H9 (cell line): ENCODE measurements around the gene ENOX1. TPM values are rescaled to one million over a fixed set of nuclear protein-coding genes. Genes with fewer than 3 reads are reported as not detected.

Experiments
- DNase-seq: peaks from one replicate; pipeline ENCODE4 v3.0.0-alpha.2; 2017
- H2AFZ ChIP-seq: one replicate; pipeline ENCODE4 v1.6.1; 2013; ENCODE audit warnings: mild to moderate bottlenecking, low read length, control low read depth, moderate library complexity
- H2AK5ac ChIP-seq: 2 replicates; pipeline ENCODE4 v1.6.1; 2013; ENCODE audit warnings: low read length, control low read depth, mixed read lengths; ENCODE audit not compliant: insufficient read length
- H2BK120ac ChIP-seq: one replicate; pipeline ENCODE4 v1.6.1; 2013; ENCODE audit warnings: low read depth, mild to moderate bottlenecking, low read length, control low read depth, inconsistent platforms; ENCODE audit not compliant: poor library complexity, severe bottlenecking
- H2BK12ac ChIP-seq: 2 replicates; pipeline ENCODE4 v1.6.1; 2013; ENCODE audit warnings: low read length, control low read depth, mixed read lengths, low read depth; ENCODE audit not compliant: insufficient read length
- H2BK15ac ChIP-seq: 2 replicates; pipeline ENCODE4 v1.6.1; 2013; ENCODE audit warnings: low read depth, low read length, control low read depth
- H2BK20ac ChIP-seq: one replicate; pipeline ENCODE4 v1.6.1; 2013; ENCODE audit warnings: low read depth, mild to moderate bottlenecking, low read length, control low read depth, inconsistent platforms; ENCODE audit not compliant: poor library complexity, severe bottlenecking
- H2BK5ac ChIP-seq: 2 replicates; pipeline ENCODE4 v1.6.1; 2013; ENCODE audit warnings: low read length, control low read depth, mixed read lengths; ENCODE audit not compliant: insufficient read length
- H3K14ac ChIP-seq: 2 replicates; pipeline ENCODE4 v1.6.1; 2013; ENCODE audit warnings: low read length, control low read depth; ENCODE audit not compliant: insufficient read depth
- H3K18ac ChIP-seq: 2 replicates; pipeline ENCODE4 v1.6.1; 2013; ENCODE audit warnings: low read depth, mild to moderate bottlenecking, mixed read lengths, low read length, control low read depth; ENCODE audit not compliant: insufficient read length
- H3K23ac ChIP-seq: 2 replicates; pipeline ENCODE4 v1.6.1; 2013; ENCODE audit warnings: low read length, control low read depth, mixed read lengths, low read depth; ENCODE audit not compliant: insufficient read length
- H3K23me2 ChIP-seq: 2 replicates; pipeline ENCODE4 v1.6.1; 2013; ENCODE audit warnings: low read depth, mild to moderate bottlenecking, mixed read lengths, low read length, control low read depth; ENCODE audit not compliant: insufficient read length, poor library complexity, severe bottlenecking
- H3K27ac ChIP-seq: 2 replicates; pipeline ENCODE4 v1.5.1; 2013; ENCODE audit warnings: low read length, control low read depth, mixed read lengths, low read depth; ENCODE audit not compliant: insufficient read length
- H3K27me3 ChIP-seq: 2 replicates; pipeline ENCODE4 v1.6.1; 2013; ENCODE audit warnings: low read length, control low read depth, inconsistent platforms; ENCODE audit not compliant: insufficient read depth
- H3K4ac ChIP-seq: 2 replicates; pipeline ENCODE4 v1.6.1; 2013; ENCODE audit warnings: low read depth, mild to moderate bottlenecking, control low read depth, inconsistent platforms, low read length, moderate library complexity
- H3K4me1 ChIP-seq: 2 replicates; pipeline ENCODE4 v1.6.1; 2013; ENCODE audit warnings: low read length, control low read depth, inconsistent platforms; ENCODE audit not compliant: insufficient read depth
- H3K4me2 ChIP-seq: 2 replicates; pipeline ENCODE4 v1.6.1; 2013; ENCODE audit warnings: low read length, control low read depth, mixed read lengths; ENCODE audit not compliant: insufficient read length, insufficient read depth
- H3K56ac ChIP-seq: 2 replicates; pipeline ENCODE4 v1.6.1; 2013; ENCODE audit warnings: low read depth, mild to moderate bottlenecking, mixed read lengths, low read length, control low read depth; ENCODE audit not compliant: insufficient read length
- H3K79me1 ChIP-seq: 2 replicates; pipeline ENCODE4 v1.6.1; 2013; ENCODE audit warnings: low read depth, mild to moderate bottlenecking, moderate library complexity, low read length, control low read depth, inconsistent platforms; ENCODE audit not compliant: insufficient read depth, poor library complexity, severe bottlenecking
- H3K79me2 ChIP-seq: 2 replicates; pipeline ENCODE4 v1.6.1; 2013; ENCODE audit warnings: low read length, control low read depth, inconsistent platforms; ENCODE audit not compliant: insufficient read depth
- H3K9ac ChIP-seq: 2 replicates; pipeline ENCODE4 v1.6.1; 2013; ENCODE audit warnings: low read length, control low read depth, mixed read lengths; ENCODE audit not compliant: insufficient read length; ENCODE audit errors: extremely low read depth
- H3K9me3 ChIP-seq: one replicate; pipeline ENCODE4 v1.6.1; 2013; ENCODE audit warnings: low read depth, low read length, inconsistent platforms; ENCODE audit not compliant: control insufficient read depth
- H3T11ph ChIP-seq: one replicate; pipeline ENCODE4 v1.6.1; 2013; ENCODE audit warnings: mild to moderate bottlenecking, low read length, control low read depth, inconsistent platforms
- H4K20me1 ChIP-seq: one replicate; pipeline ENCODE4 v1.6.1; 2013; ENCODE audit not compliant: control insufficient read depth, insufficient read length, insufficient read depth
- H4K5ac ChIP-seq: 2 replicates; pipeline ENCODE4 v1.6.1; 2013; ENCODE audit warnings: low read depth, mild to moderate bottlenecking, mixed read lengths, low read length, control low read depth; ENCODE audit not compliant: insufficient read length
- H4K8ac ChIP-seq: replicated peaks from 2 replicates; pipeline ENCODE4 v1.6.1; 2013; ENCODE audit warnings: low read length, control low read depth, mixed read lengths, low read depth; ENCODE audit not compliant: insufficient read length
- H4K91ac ChIP-seq: 2 replicates; pipeline ENCODE4 v1.6.1; 2013; ENCODE audit warnings: low read depth, mild to moderate bottlenecking, moderate library complexity, mixed read lengths, low read length, control low read depth; ENCODE audit not compliant: insufficient read length
- H3K27ac Mint-ChIP-seq, 3 experiments: 2 replicates in 2 of 3; 3 replicates in 1 of 3; pipeline ENCODE4 v1.8.0; 2020 to 2021; ENCODE audit warnings: mixed read lengths in 3 of 3, mild to moderate bottlenecking in 1 of 3, moderate library complexity in 1 of 3
- H3K27me3 Mint-ChIP-seq: 2 replicates; pipeline ENCODE4 v1.8.0; 2021; ENCODE audit warnings: low read depth, mild to moderate bottlenecking, moderate library complexity, mixed read lengths
- H3K36me3 Mint-ChIP-seq, 3 experiments: 2 replicates in 2 of 3; 3 replicates in 1 of 3; pipeline ENCODE4 v1.8.0; 2020 to 2021; ENCODE audit warnings: low read depth in 3 of 3, mixed read lengths in 3 of 3; ENCODE audit not compliant: insufficient read depth in 1 of 3
- H3K4me1 Mint-ChIP-seq, 2 experiments: 2 replicates each; pipeline ENCODE4 v1.8.0; 2020; ENCODE audit warnings: mixed read lengths in 2 of 2
- H3K4me3 Mint-ChIP-seq, 2 experiments: 2 replicates in 1 of 2; 3 replicates in 1 of 2; pipeline ENCODE4 v1.8.0; 2020 to 2021; ENCODE audit warnings: mild to moderate bottlenecking in 2 of 2, mixed read lengths in 2 of 2, moderate library complexity in 1 of 2
- H3K9me3 Mint-ChIP-seq, 2 experiments: 2 replicates in 1 of 2; 3 replicates in 1 of 2; pipeline ENCODE4 v1.8.0; 2020; ENCODE audit warnings: mild to moderate bottlenecking in 2 of 2, mixed read lengths in 2 of 2, moderate library complexity in 1 of 2
- CTCF ChIP-seq: fragments of 200-600 bp; sonication (generic); conservative IDR thresholded peaks from 3 replicates; pipeline ENCODE4 v1.8.0; 2021; ENCODE audit warnings: antibody characterized with exemption, mild to moderate bottlenecking
- WGBS: extraction: QIAGEN DNeasy Blood & Tissue Kit; methylation state at CpG from one replicate; pipeline ENCODE4 v1.1.7; 2013; ENCODE audit warnings: missing lambda C conversion rate, low lambda C conversion rate, mixed read lengths; ENCODE audit not compliant: insufficient read length; ENCODE audit errors: extremely low coverage; 5-methylcytosine and 5-hydroxymethylcytosine counted together
- total RNA-seq: library from RNA; stranded (reverse); gene quantifications from 2 replicates; pipeline ENCODE4 v1.2.1, GENCODE V29; 2021

Gene ENOX1
- total RNA-seq, 1 experiment from 2014 or later, result 0.24 TPM

- no peak overlapping the region for H3T11ph ChIP-seq
- no peak overlapping the region for H3K14ac ChIP-seq
- no peak overlapping the region for H2BK20ac ChIP-seq
Measured at GRCh38 chr13:43377149-43377548, 409.6 kb downstream of the ENOX1 start.

More at GRCh38 chr13:43377149-43377548, 409.6 kb downstream of the ENOX1 start:
- Histone ChIP-seq H3K23me2 (no peaks in the 10 kb centered on the region), H2AK5ac (no peak overlapping the region), H3K18ac (no peak overlapping the region), H3K23ac (no peak overlapping the region), H2BK120ac (no peak overlapping the region), H2BK15ac (no peak overlapping the region), H3K56ac (no peak overlapping the region), H2BK5ac (no peak overlapping the region), H3K79me2 (no peaks in the 10 kb centered on the region), H4K5ac (no peak overlapping the region), H2AFZ (no peak overlapping the region), H3K9me3 (no peaks in the 10 kb centered on the region), H4K91ac (no peak overlapping the region), H3K79me1 (no peaks in the 10 kb centered on the region), H3K4me2 (no peak overlapping the region), H3K27ac (no peak overlapping the region), H4K8ac (no peak overlapping the region), H3K27me3 (no peaks in the 10 kb centered on the region), H3K4ac (no peak overlapping the region), H3K9ac (no peak overlapping the region), H2BK12ac (no peak overlapping the region), H3K4me1 (no peaks in the 10 kb centered on the region), H4K20me1 (no peaks in the 10 kb centered on the region)
- H3K36me3 Mint-ChIP-seq, result peaks cover 0 to 8% (median 3%) of the 10 kb centered on the region in 3 experiments; a peak in 4 of 7 replicates
- no peak overlapping the region for H3K4me3 Mint-ChIP-seq
- TF ChIP-seq CTCF, result no peak
- no peak overlapping the region for H3K27ac Mint-ChIP-seq
- peaks cover 10 to 12% of the 10 kb centered on the region in 2 experiments for H3K9me3 Mint-ChIP-seq
- H3K27me3 Mint-ChIP-seq, result no peaks in the 10 kb centered on the region
- peaks cover 4 to 5% of the 10 kb centered on the region in 2 experiments; a peak in 3 of 4 replicates for H3K4me1 Mint-ChIP-seq
- no CpG with 5 or more reads among the region's 3 CpGs for WGBS
- no peak for DNase-seq
